Measurements from ENCODE around the gene WWOX. TPM values are rescaled to one million over a fixed set of nuclear protein-coding genes. Genes with fewer than 3 reads are reported as not detected.

Gene WWOX
- total RNA-seq, 1 experiment from 2014 or later = 28.3 TPM

- no peak overlapping the region for H2AFZ ChIP-seq (ENCODE audit: low read length)
- H4K20me1 ChIP-seq (ENCODE audit: low read length) = no peaks in the 10 kb centered on the region
- no peaks in the 10 kb centered on the region for H3K27me3 ChIP-seq (ENCODE audit: low read length)
- TF ChIP-seq CTCF (conservative IDR thresholded peaks at IDR 0.05; ENCODE audit: low read depth, low read length) (no peak), EZH2phosphoT487 (IDR thresholded peaks at IDR 0.05; ENCODE audit: borderline replicate concordance, low read length) (no peak), EZH2 (IDR thresholded peaks at IDR 0.05; ENCODE audit: low read length, unreplicated experiment) (no peak)
- BruUV-seq (replicated peaks) = no TSS peak
- H3K36me3 ChIP-seq (ENCODE audit: low read depth, low read length) = no peaks in the 10 kb centered on the region
- no peak for DNase-seq
- no peaks in the 10 kb centered on the region for H3K9me3 ChIP-seq (ENCODE audit: low read length)
- H3K4me3 ChIP-seq (ENCODE audit: low read length) = no peak overlapping the region
- no peak for ATAC-seq
- H3K27ac ChIP-seq (ENCODE audit: low read length) = no peak overlapping the region
- no peaks in the 10 kb centered on the region for H3K9me2 ChIP-seq (replicated peaks; ENCODE audit: low read length)
- no peaks in the 10 kb centered on the region for H3K79me2 ChIP-seq (ENCODE audit: low read length)
- intact Hi-C loops (cut with micrococcal nuclease) = no loop called here
- no peak overlapping the region for H3K9ac ChIP-seq (ENCODE audit: low read length)
- no peak overlapping the region for H3K4me2 ChIP-seq (ENCODE audit: low read length)
- ChIA-PET POLR2A (ENCODE audit: unreplicated experiment) (no interaction called here), CTCF (no interaction called here)
- no peaks in the 10 kb centered on the region for H3K4me1 ChIP-seq (ENCODE audit: insufficient read depth, low read length)
- H3F3A ChIP-seq (ENCODE audit: low read length, unreplicated experiment) = no peaks in the 10 kb centered on the region
Measured at GRCh38 chr16:78331731-78332130, 232.3 kb downstream of the WWOX start.

- H3K27me3 ChIP-seq (ENCODE audit: low read length) = no peaks in the 10 kb centered on the region
- H3F3A ChIP-seq (ENCODE audit: low read length, unreplicated experiment) = no peaks in the 10 kb centered on the region
- H3K9me3 ChIP-seq (ENCODE audit: low read length) = no peaks in the 10 kb centered on the region
- POLR2A ChIA-PET (ENCODE audit: unreplicated experiment) = no interaction called here
- H3K9ac ChIP-seq (ENCODE audit: low read length) = no peak overlapping the region
- H3K4me2 ChIP-seq (ENCODE audit: low read length) = no peak overlapping the region
- no peak for TF ChIP-seq EZH2 (IDR thresholded peaks at IDR 0.05; ENCODE audit: low read length, unreplicated experiment)
- no peak for TF ChIP-seq EZH2phosphoT487 (IDR thresholded peaks at IDR 0.05; ENCODE audit: borderline replicate concordance, low read length)
- TF ChIP-seq CTCF (conservative IDR thresholded peaks at IDR 0.05; ENCODE audit: low read depth, low read length) = no peak
- no peak overlapping the region for H3K27ac ChIP-seq (ENCODE audit: low read length)
- no peak overlapping the region for H2AFZ ChIP-seq (ENCODE audit: low read length)
- H3K36me3 ChIP-seq (ENCODE audit: low read depth, low read length) = no peaks in the 10 kb centered on the region
- ATAC-seq (no peak), DNase-seq (no peak)
- no peaks in the 10 kb centered on the region for H3K4me1 ChIP-seq (ENCODE audit: insufficient read depth, low read length)
- no peaks in the 10 kb centered on the region for H3K9me2 ChIP-seq (replicated peaks; ENCODE audit: low read length)
- H4K20me1 ChIP-seq (ENCODE audit: low read length) = no peaks in the 10 kb centered on the region
- H3K4me3 ChIP-seq (ENCODE audit: low read length) = no peak overlapping the region
- CTCF ChIA-PET = no interaction called here
- H3K79me2 ChIP-seq (ENCODE audit: low read length) = no peaks in the 10 kb centered on the region
- BruUV-seq (replicated peaks) = no TSS peak
- intact Hi-C loops (cut with micrococcal nuclease) = no loop called here
Measured at GRCh38 chr16:78333808-78334207, 234.4 kb downstream of the WWOX start.

- POLR2A ChIA-PET (ENCODE audit: unreplicated experiment) = no interaction called here
- DNase-seq = no peak
- no peaks in the 10 kb centered on the region for H3F3A ChIP-seq (ENCODE audit: low read length, unreplicated experiment)
- H3K4me1 ChIP-seq (ENCODE audit: insufficient read depth, low read length) = no peaks in the 10 kb centered on the region
- ATAC-seq = no peak
- H3K4me3 ChIP-seq (ENCODE audit: low read length) = no peak overlapping the region
- CTCF ChIA-PET = no interaction called here
- no peaks in the 10 kb centered on the region for H3K36me3 ChIP-seq (ENCODE audit: low read depth, low read length)
- H3K9ac ChIP-seq (ENCODE audit: low read length) = no peak overlapping the region
- no peaks in the 10 kb centered on the region for H3K27me3 ChIP-seq (ENCODE audit: low read length)
- no peaks in the 10 kb centered on the region for H4K20me1 ChIP-seq (ENCODE audit: low read length)
- no peak overlapping the region for H3K27ac ChIP-seq (ENCODE audit: low read length)
- TF ChIP-seq EZH2phosphoT487 (IDR thresholded peaks at IDR 0.05; ENCODE audit: borderline replicate concordance, low read length) (no peak), EZH2 (IDR thresholded peaks at IDR 0.05; ENCODE audit: low read length, unreplicated experiment) (no peak), CTCF (conservative IDR thresholded peaks at IDR 0.05; ENCODE audit: low read depth, low read length) (no peak)
- intact Hi-C loops (cut with micrococcal nuclease) = no loop called here
- no TSS peak for BruUV-seq (replicated peaks)
- H2AFZ ChIP-seq (ENCODE audit: low read length) = no peak overlapping the region
- H3K4me2 ChIP-seq (ENCODE audit: low read length) = no peak overlapping the region
- no peaks in the 10 kb centered on the region for H3K9me3 ChIP-seq (ENCODE audit: low read length)
- H3K79me2 ChIP-seq (ENCODE audit: low read length) = no peaks in the 10 kb centered on the region
- no peaks in the 10 kb centered on the region for H3K9me2 ChIP-seq (replicated peaks; ENCODE audit: low read length)
Measured at GRCh38 chr16:78340590-78340989, 241.1 kb downstream of the WWOX start.
